GM12891 (cell line): Measurements from ENCODE around the gene AFF3.
"Not testable (repeated sequence)": the region's sequence is repeated elsewhere in the genome, so short reads cannot be mapped to it uniquely, and the experiment has no call there.

Experiments
- DNase-seq: peaks from one replicate; pipeline ENCODE4 v3.0.0; 2011; ENCODE audit warnings: low spot score; ENCODE audit not compliant: insufficient read length
- FAIRE-seq: peaks from 2 replicates; lab custom pipeline; 2011; peaks lifted over from hg19 to GRCh38; lab: Jason Lieb, UNC
- PAX5 ChIP-seq: IDR thresholded peaks from 2 replicates; pipeline ENCODE4 v1.6.1; 2011; ENCODE audit warnings: low read length, moderate library complexity, mild to moderate bottlenecking; ENCODE audit not compliant: insufficient read depth, severe bottlenecking
- POLR2A ChIP-seq: IDR thresholded peaks from 2 replicates; pipeline ENCODE4 v1.6.1; 2011; ENCODE audit warnings: low read depth, low read length, control low read depth
- POLR2AphosphoS5 ChIP-seq: IDR thresholded peaks from 2 replicates; pipeline ENCODE4 v1.6.1; 2011; ENCODE audit warnings: low read depth, low read length, control low read depth
- POU2F2 ChIP-seq: IDR thresholded peaks from 2 replicates; pipeline ENCODE4 v1.6.1; 2011; ENCODE audit warnings: low read depth, mild to moderate bottlenecking, control low read depth, low read length, moderate library complexity
- SPI1 ChIP-seq: IDR thresholded peaks from 2 replicates; pipeline ENCODE4 v1.6.1; 2011; ENCODE audit warnings: low read depth, low read length, control low read depth
- TAF1 ChIP-seq: IDR thresholded peaks from 2 replicates; pipeline ENCODE4 v1.6.1; 2011; ENCODE audit warnings: low read depth, low read length, control low read depth

AFF3 gene

DNA sequence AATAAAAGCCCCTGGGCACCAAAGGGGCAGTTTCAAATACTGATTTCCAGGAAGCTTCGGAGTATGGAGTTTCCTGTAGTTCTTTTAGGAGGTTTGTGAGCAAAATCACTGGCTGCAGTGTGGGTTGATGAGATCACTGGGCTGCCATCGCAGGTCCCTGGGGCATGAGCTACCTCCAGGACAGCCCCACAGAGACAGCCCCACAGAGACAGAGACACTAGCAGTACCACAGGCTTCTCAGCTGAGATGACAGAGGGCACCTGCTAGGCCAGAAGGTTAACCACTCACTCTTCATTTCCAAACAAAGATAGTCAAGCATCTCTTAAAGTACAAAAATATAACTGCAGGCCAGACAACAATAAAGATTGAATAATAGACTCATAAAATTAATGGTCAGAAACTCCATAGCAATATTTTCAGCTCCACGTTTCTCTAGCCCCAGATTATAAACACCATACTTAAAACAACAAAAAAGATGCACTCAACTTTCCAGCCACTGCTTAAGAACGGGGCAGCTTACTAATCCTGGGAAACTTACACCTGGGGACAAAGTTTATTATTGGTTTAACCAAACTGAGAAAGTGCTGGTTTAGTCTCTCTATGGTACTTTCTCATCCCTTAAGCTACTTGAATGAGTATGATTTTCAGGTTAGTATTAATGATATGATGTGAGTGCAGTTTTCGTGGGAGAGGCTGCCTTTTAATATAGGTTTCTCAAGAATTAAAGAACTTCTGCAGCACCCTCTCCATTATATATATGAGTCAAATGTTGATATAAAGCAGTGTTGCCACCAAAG is 11.6 kb downstream of the AFF3 start:
- FAIRE-seq, result no peak
- TF ChIP-seq POLR2A, result no peak
- TF ChIP-seq PAX5, result no peak
- TF ChIP-seq POU2F2, result no peak
- TF ChIP-seq TAF1, result no peak
- DNase-seq, result no peak

DNA sequence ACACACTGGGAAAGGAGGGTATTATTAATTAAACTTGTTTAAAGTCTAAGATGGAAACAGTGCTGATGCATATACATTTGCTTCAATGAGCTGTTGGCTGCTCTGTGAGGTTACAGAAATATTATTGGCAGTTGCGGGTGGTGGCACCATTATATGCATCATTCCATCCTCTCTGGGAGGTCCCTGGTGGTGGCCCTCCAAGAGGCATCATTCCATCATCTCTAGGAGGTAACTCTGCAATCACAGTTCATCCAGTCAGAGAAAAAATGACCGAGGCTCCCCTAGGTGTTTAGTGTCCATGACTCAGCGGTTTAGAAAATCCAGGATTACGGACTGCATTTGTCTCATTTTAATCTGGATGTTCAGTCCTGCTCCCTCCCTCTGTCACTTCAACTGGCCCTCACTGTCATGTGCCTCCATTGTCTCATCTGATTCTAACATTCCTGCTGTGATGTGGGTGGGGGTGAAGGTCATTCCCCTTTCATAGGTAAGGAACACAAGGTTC is 15.4 kb downstream of the AFF3 start:
- TF ChIP-seq TAF1 (no peak), PAX5 (no peak), SPI1 (no peak), POLR2A (no peak), POLR2AphosphoS5 (no peak), POU2F2 (no peak)
- DNase-seq, result no peak
- no peak for FAIRE-seq

DNA sequence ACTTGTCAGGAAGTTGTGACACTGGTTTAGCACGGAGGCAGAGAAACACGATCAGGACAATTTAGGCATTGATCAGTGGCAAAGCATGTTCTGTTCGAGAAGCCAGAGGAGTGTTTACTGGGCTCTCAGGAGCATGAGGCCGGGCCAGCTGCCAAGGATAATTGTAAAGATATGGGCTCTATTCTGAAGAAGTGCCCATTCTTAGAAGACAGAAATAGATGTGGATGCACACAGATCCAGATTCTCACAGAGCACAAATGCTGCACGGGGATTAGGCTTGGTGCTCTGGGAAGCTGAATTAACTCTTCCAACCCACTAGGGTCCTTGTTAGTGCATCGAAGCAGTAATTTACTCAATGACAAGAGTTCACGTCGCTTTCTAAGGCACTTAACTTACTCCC is 16.2 kb downstream of the AFF3 start:
- FAIRE-seq, result no peak
- DNase-seq, result no peak
- no peak for TF ChIP-seq POLR2A
- no peak for TF ChIP-seq POU2F2
- TF ChIP-seq SPI1, result no peak
- TF ChIP-seq TAF1, result no peak
- no peak for TF ChIP-seq POLR2AphosphoS5
- TF ChIP-seq PAX5, result no peak

DNA sequence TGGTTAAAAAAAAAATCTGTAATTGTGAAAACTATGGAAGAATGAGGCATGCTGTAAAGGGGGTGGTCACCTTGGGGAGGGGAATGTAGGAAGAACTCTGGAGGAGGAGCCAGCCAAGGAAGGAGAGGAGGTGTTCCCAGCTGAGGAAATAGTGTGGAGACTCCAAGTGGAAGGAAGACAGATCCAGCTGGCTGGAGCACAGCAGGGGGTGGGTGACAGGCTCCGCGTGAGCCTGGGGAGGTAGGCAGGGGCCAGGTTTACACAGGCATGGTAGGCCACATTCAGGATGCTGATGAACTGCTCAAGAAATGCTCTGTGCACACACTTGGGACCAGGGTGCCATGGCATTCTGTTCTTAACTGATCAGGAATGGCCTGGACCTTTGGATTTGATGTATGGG is 16.8 kb downstream of the AFF3 start:
- TF ChIP-seq POU2F2, result no peak
- TF ChIP-seq SPI1, result no peak
- TF ChIP-seq POLR2A, result no peak
- TF ChIP-seq PAX5, result no peak
- no peak for TF ChIP-seq POLR2AphosphoS5
- no peak for FAIRE-seq
- no peak for DNase-seq

DNA sequence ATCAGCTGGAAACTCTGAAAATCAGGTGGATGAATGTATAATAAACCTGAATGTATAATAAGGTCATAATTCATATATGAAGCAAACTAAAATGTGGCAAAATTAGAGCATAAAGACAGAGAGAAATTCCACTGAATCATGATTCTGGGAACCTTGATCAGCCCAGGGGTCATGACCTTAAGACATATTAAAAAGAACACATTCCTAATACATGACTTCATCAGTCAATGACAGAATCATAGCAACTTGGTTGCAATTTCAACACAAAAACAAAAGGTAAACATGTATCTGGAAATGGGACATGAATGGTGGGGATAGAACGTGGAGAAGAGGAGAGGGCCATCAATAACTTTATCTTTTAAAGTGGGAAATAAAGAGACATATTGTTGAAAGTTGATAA is 17.6 kb downstream of the AFF3 start:
- DNase-seq, result no peak
- FAIRE-seq, result no peak
- no peak for TF ChIP-seq POLR2A
- no peak for TF ChIP-seq POLR2AphosphoS5
- no peak for TF ChIP-seq POU2F2
- no peak for TF ChIP-seq SPI1
- no peak for TF ChIP-seq PAX5
- TF ChIP-seq TAF1, result no peak

DNA sequence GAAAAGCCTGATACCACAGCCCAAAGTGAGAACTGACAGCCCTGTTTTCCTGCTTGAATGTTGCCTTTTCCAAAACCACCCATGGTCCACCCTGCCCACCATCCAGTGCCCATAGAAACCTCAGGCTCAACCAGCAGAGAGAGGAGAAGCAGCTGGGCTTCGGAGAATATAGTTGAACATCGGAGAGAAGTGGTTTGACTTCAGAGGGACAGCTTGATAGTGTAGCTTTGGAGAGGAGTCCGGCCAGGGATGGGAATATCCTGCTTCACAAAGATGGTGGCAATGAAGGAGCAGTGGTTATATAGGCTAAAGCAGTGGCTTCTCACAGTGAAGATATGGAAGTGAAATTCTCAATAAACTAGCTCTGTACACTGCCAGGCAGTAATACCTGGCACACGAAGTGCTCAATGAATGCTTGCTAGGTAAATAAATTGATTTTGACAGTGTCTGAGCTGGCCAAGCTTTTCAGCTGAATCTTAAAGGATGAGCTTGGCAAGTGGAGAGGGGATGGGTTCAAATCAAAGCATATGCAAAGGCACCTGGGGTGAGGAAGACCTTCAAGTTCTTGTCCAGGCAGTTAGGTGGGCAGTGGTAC is 21.2 kb downstream of the AFF3 start:
- no peak for TF ChIP-seq SPI1
- no peak for TF ChIP-seq POLR2AphosphoS5
- no peak for TF ChIP-seq POLR2A
- TF ChIP-seq TAF1, result no peak
- TF ChIP-seq POU2F2, result no peak
- no peak for TF ChIP-seq PAX5
- FAIRE-seq (no peak), DNase-seq (no peak)

DNA sequence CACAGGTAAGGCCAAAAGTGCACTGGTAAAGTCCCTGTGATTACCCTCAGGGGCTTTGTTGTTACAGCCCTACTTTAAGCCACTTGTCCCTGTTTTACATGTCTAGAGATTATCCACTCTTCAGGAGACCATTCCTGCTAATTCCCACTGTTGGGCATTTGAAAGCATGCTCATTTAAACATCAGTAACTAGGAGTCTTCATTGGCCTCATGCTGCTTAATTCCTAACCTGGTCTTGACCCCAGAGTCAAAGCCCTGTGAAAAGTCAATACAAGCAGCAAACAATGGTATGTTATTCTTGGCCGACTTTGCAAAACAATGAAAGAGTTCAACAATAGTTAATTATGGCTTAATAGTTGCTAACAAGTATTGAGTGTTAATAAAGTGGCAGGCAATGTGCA is 23.2 kb downstream of the AFF3 start:
- TF ChIP-seq TAF1 (no peak), SPI1 (no peak), POLR2AphosphoS5 (no peak), PAX5 (no peak), POU2F2 (no peak), POLR2A (no peak)
- DNase-seq (no peak), FAIRE-seq (no peak)

DNA sequence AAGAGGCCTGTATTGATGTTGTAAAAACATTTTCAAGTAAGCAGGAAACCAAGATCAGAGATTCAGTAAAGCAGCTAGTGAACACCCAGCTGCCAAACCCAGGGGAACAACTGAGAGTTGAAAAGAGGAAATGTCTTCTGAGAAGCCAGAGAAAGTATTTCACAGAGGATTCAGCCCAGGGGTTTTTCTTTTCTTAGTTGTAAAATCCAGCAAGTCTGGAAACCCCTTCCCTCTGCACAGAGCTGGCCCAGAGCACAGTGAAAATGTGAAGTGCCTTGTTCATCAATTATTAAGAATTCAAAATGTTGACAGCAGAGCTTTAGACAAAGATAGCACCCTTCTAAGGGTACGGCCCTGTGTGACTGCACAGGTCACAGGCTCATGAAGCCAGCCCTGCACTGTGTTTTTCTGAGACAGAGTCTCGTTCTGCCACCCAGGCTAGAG is 28.4 kb downstream of the AFF3 start:
- TF ChIP-seq TAF1 (no peak), PAX5 (no peak), POLR2A (no peak), POLR2AphosphoS5 (no peak), POU2F2 (no peak), SPI1 (peak; percentile 93)
- peak; percentile 81 for FAIRE-seq
- DNase-seq, result no peak

DNA sequence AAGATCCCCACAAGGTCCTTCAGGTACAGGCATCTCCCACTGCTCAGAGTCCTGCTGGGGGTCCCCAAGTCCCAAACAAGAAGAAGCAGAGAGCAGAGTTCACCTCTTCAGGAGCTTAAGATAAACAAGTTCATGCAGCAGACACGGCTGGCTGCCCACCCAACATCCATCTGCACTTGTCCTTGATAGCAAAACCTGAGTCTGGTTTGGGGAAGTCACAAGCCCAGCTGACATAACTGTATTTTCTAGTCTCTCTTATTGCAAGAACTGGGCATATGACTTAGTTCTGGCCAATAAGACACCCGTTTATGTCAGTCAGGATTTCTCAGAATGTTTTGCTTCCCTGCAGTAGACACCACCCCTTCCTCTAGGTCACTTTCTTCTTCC is 31.8 kb downstream of the AFF3 start:
- no peak for FAIRE-seq
- DNase-seq, result no peak

DNA sequence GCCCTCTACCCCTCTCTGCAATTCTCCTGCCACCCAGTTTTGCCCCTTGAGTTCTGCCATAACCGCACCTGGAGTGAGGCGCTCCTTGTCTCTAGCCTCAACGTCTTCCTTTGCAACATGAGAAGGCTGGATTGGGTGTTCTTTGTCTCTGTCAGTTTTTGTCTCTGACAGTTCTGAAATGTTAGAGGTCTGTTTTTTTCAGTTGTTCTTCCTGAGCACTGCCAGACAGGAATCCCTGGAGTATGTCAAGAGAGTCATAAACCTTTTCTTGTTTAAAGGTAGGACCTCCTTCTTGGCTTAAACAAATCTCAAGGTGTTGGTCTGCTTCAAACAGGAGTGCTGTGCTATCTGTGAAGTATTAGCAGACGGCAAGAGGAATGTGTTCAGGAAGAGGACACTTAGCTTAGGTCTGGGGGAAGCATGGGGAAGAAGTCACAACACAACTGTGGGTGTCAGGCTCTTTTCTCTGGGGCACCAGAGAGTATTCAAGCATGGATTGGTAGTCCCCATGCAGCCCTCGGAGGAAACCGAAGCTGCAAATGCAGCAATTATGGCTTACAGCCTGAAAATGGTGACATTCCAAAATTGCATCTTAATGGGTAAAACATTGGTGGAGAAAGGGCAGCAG is 32.3 kb downstream of the AFF3 start:
- DNase-seq (no peak), FAIRE-seq (no peak)
- TF ChIP-seq TAF1 (no peak), PAX5 (no peak), SPI1 (no peak), POLR2A (no peak), POU2F2 (no peak)

More for the DNA sequence above, 31.8 kb downstream of the AFF3 start:
- TF ChIP-seq SPI1, result peak; percentile 51
- no peak for TF ChIP-seq POU2F2

DNA sequence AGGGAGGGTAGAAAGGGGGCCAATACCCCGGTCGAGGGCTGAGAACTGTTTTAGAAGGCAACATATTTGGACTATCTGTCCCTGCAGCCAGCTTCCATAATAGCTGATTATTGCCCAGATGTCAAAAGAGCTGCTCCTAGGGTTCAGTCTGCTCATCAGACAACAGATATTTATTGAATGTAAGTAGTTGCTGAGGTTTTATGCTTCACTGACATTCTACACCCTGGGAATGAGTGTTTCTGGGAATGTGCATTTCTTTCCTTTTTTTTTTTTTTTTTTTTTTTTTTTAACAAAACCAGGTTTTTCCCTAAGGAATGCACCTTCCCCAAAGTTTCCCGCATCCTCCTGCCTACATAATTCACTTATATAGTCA is 33.8 kb downstream of the AFF3 start:
- FAIRE-seq, DNase-seq: not testable (repeated sequence)
